NCI-H1436 (cell line): ENCODE measurements around the gene STAC3.

Experiments
- DNase-seq: peaks from one replicate; lab custom pipeline; 2025; lab: John Stamatoyannopoulos, UW

Gene STAC3

GRCh38 chr12:57210461-57210860 lies 40.5 kb downstream of the STAC3 start:
- DNase-seq = no peak

- no peak for DNase-seq
Observed at GRCh38 chr12:57209916-57210315, 41.1 kb downstream of the STAC3 start.

GRCh38 chr12:57208631-57209282 lies 42.2 kb downstream of the STAC3 start:
- no peak for DNase-seq

- no peak for DNase-seq
Observed at GRCh38 chr12:57207731-57208630, 43.0 kb downstream of the STAC3 start.

GRCh38 chr12:57205931-57206330 lies 45.1 kb downstream of the STAC3 start:
- no peak for DNase-seq

GRCh38 chr12:57205186-57205585 lies 45.8 kb downstream of the STAC3 start:
- DNase-seq = no peak

GRCh38 chr12:57204454-57204853 lies 46.5 kb downstream of the STAC3 start:
- DNase-seq = no peak

DNA sequence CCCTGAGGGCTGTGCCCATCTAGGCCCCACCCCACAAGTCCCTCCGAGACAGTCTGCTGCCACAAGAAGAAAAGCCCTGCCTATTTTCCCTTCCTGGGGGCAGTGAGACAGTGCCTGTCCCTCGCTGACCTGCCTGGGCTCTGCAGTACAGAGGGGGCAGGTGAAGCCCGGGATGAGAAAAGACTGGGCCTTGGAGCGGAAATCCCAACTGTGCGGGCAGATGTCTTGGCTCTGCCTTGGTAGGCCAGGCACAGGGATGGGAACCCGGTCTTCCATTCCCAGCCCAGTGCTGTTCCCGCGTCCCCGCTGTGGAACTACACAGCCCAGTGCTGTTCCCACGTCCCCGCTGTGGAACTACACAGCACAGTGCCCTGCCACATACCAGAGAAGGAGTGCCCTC lies 47.2 kb downstream of the STAC3 start:
- DNase-seq = no peak

DNA sequence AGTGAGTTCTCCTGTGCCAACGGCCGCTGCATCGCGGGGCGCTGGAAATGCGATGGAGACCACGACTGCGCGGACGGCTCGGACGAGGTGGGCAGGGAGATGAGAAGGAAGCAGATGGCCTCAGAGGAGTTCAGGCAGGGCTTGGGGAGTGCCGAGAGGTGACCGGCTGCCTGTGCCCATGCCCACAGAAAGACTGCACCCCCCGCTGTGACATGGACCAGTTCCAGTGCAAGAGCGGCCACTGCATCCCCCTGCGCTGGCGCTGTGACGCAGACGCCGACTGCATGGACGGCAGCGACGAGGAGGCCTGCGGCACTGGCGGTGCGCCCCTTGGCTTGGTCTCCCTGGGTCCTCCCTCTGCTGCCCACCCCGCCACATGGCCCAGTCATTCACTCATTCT lies 47.8 kb downstream of the STAC3 start:
- no peak for DNase-seq

- no peak for DNase-seq
Observed at GRCh38 chr12:57202321-57202720, 48.7 kb downstream of the STAC3 start.

DNA sequence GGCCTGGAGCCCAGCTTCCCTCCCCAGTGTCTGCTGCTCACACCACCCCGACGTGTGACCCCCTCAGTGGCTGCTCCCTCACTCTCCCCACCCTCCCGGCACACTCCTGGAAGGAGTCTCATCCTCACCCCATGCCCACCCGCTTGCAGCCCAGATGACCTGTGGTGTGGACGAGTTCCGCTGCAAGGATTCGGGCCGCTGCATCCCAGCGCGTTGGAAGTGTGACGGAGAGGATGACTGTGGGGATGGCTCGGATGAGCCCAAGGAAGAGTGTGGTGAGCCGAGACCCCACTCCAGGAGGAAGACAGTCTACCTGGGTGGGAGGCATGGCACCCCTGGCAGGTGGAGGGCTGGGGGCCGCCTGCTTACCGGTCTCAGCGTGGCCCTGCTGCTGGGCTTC lies 49.4 kb downstream of the STAC3 start:
- DNase-seq = no peak

DNA sequence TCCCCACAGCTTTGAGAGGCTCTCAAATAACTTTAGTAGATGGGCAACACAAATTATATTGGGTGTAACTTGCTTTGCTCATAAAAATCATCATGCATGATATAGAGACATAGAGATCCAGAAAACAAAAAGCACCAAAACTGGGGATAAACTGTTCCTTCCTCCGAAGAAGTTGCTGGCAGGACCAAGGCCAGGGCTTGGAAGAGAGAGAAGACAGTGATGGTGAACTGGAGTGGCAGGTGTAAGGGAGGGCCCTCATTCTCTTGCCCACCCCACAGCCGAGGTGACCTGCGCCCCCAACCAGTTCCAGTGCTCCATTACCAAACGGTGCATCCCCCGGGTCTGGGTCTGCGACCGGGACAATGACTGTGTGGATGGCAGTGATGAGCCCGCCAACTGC lies 49.8 kb downstream of the STAC3 start:
- no peak for DNase-seq

DNA sequence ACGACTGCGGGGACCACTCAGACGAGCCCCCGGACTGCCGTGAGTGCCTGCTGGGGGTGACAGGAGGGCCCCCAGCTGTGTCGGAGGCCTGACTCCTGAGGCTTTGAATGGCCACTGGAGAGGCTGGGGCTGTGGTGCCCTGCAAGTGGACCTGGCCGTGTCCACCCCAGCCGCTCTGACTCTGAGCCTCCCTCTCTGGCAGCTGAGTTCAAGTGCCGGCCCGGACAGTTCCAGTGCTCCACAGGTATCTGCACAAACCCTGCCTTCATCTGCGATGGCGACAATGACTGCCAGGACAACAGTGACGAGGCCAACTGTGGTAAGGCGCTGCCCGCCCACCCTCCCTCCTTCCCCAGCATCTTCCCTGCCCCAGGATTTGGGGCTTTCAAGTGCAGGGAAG lies 50.5 kb downstream of the STAC3 start:
- DNase-seq = no peak

DNA sequence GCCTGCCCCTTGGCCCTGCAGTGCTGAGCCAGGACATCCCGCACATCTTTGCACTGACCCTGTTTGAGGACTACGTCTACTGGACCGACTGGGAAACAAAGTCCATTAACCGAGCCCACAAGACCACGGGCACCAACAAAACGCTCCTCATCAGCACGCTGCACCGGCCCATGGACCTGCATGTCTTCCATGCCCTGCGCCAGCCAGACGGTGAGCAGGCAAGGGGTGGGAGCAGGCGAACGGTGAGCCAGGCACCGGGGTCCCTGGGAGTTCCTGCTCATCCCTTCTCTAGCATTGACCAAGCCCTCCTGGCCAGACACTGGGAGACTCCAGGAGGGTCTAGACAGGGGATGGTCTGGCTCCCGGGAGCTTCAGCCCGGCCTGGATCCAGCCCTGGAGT lies 51.8 kb downstream of the STAC3 start:
- no peak for DNase-seq

DNA sequence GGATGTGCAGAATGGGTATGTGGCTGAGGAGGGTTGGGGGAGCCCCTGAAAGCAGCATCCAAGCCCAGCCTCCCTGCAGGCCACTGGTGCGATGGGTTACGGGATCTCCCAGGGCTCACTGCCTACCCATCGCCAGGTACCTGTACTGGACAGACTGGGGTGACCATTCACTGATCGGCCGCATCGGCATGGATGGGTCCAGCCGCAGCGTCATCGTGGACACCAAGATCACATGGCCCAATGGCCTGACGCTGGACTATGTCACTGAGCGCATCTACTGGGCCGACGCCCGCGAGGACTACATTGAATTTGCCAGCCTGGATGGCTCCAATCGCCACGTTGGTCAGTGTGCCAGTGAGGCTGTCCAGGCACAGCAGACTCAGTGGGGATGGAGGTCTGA lies 52.7 kb downstream of the STAC3 start:
- no peak for DNase-seq

GRCh38 chr12:57196956-57197355 lies 54.0 kb downstream of the STAC3 start:
- DNase-seq = no peak

DNA sequence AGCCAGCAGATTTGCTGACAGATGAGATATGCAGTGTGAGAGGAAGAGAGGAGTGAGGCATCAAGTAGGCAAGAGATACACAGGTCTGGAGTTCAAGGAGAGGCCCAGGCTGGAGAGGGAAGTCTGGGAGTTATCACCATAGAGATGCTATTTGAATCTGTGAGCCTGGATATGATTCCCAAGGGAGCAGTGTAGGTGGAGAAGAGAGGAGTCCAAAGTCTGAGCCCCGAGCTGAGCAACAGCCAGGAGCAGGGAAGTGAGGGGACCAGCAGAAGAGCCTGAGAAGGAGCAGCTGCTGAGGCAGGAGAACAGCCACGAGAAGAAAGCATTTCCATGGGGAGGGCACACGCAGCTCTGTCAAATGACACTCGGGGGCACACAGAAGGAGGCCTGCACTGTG lies 54.5 kb downstream of the STAC3 start:
- DNase-seq = no peak

DNA sequence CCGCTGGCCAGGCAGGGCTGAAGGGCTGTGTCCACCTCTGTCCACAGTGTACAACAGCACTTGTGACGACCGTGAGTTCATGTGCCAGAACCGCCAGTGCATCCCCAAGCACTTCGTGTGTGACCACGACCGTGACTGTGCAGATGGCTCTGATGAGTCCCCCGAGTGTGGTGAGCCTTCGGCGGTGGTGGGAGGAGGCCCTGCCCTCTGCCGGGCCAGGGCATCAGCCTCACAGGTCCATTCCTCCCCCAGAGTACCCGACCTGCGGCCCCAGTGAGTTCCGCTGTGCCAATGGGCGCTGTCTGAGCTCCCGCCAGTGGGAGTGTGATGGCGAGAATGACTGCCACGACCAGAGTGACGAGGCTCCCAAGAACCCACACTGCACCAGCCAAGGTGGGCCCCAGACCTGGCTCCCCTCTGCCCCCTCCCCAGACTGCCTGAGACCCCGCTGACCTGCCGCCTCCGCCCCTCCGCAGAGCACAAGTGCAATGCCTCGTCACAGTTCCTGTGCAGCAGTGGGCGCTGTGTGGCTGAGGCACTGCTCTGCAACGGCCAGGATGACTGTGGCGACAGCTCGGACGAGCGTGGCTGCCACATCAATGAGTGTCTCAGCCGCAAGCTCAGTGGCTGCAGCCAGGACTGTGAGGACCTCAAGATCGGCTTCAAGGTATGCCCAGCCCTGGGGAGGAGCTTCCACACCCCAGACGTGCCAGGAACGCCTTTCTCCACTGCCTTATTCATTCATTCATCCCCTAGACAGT lies 55.2 kb downstream of the STAC3 start:
- DNase-seq = no peak

GRCh38 chr12:57195186-57195585 lies 55.8 kb downstream of the STAC3 start:
- DNase-seq = no peak

- no peak for DNase-seq
Observed at GRCh38 chr12:57194253-57194652, 56.7 kb downstream of the STAC3 start.

DNA sequence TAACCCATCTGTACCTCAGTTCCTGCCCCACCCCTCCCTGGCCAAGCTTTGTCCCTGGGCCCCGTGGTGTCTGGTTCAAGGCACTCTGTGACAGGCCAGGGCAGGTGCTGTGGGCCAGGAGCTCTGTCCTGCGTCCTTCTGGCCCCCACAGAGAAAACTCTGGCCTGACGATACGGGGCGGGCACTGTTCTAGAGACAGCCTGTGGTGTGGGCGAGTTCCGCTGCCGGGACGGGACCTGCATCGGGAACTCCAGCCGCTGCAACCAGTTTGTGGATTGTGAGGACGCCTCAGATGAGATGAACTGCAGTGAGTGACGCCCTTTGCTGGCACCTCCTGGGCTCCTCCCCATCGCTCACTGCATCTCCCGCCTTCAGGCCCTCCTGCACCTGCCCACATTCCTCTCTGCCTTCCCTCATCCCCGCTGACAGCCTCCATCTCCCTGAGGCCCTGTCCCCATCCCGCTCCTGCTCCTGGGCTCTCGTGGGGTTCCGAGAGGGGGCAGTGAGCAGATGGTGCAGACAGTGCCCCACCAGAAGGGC lies 57.2 kb downstream of the STAC3 start:
- no peak for DNase-seq
